ENCODE measurements around the gene KIF3C. TPM values are rescaled to one million over a fixed set of nuclear protein-coding genes. Genes with fewer than 3 reads are reported as not detected.
A peak's percentile ranks its signal among the peaks of the same experiment; 100 is the strongest.

The KIF3C gene
- total and polyA plus RNA-seq, 2 experiments from 2014 or later: 5.4 to 5.6 TPM

DNA sequence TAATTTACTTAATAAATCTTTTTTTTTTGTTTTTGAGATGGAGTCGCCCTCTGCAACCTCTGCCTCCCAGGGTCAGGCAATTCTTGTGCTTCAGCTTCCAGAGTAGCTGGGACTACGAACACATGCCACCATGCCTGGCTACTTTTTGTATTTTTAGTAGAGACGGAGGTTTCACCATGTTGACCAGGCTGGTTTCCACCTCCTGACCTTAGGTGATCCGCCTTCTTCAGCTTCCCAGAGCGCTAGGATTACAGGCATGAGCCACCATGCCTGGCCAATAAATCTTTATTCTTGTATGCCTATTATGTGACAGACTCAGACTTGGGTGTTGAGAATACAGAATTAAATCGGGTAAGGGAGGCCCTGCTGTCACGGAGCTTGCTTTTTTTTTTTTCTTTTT lies 87.3 kb downstream of the KIF3C start:
- Histone ChIP-seq H3K4me1 (ENCODE audit: low read depth) (no peaks in the 10 kb centered on the region), H3K36me3 (no peaks in the 10 kb centered on the region), H3K27me3 (no peaks in the 10 kb centered on the region), H3K4me3 (no peak overlapping the region), H3K9me3 (ENCODE audit: low read depth) (no peaks in the 10 kb centered on the region), H3K27ac (no peak overlapping the region)
- TF ChIP-seq, protein P1, sequence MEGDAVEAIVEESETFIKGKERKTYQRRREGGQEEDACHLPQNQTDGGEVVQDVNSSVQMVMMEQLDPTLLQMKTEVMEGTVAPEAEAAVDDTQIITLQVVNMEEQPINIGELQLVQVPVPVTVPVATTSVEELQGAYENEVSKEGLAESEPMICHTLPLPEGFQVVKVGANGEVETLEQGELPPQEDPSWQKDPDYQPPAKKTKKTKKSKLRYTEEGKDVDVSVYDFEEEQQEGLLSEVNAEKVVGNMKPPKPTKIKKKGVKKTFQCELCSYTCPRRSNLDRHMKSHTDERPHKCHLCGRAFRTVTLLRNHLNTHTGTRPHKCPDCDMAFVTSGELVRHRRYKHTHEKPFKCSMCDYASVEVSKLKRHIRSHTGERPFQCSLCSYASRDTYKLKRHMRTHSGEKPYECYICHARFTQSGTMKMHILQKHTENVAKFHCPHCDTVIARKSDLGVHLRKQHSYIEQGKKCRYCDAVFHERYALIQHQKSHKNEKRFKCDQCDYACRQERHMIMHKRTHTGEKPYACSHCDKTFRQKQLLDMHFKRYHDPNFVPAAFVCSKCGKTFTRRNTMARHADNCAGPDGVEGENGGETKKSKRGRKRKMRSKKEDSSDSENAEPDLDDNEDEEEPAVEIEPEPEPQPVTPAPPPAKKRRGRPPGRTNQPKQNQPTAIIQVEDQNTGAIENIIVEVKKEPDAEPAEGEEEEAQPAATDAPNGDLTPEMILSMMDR (IDR thresholded peaks at IDR 0.05; ENCODE audit: low read depth, low read length): no peak
- DNase-seq (ENCODE audit: low read depth in 1 of 2, low spot score in 1 of 2): no peak

- Histone ChIP-seq H3K4me1 (ENCODE audit: low read depth) (no peaks in the 10 kb centered on the region), H3K4me3 (no peak overlapping the region), H3K9me3 (ENCODE audit: low read depth) (no peaks in the 10 kb centered on the region), H3K27ac (no peak overlapping the region), H3K36me3 (no peaks in the 10 kb centered on the region), H3K27me3 (no peaks in the 10 kb centered on the region)
- TF ChIP-seq, protein P1 (IDR thresholded peaks at IDR 0.05; ENCODE audit: low read depth, low read length): no peak
- peak in 1 of 2 donors; percentile 77 for DNase-seq (ENCODE audit: low read depth in 1 of 2, low spot score in 1 of 2)
Measured at GRCh38 chr2:25894135-25894830, 88.0 kb downstream of the KIF3C start.

- TF ChIP-seq, protein P1 (IDR thresholded peaks at IDR 0.05; ENCODE audit: low read depth, low read length): no peak
- H3K4me1 ChIP-seq (ENCODE audit: low read depth): no peaks in the 10 kb centered on the region
- no peak overlapping the region for H3K27ac ChIP-seq
- H3K27me3 ChIP-seq: no peaks in the 10 kb centered on the region
- no peaks in the 10 kb centered on the region for H3K36me3 ChIP-seq
- no peak overlapping the region for H3K4me3 ChIP-seq
- no peak for DNase-seq (ENCODE audit: low read depth in 1 of 2, low spot score in 1 of 2)
- H3K9me3 ChIP-seq (ENCODE audit: low read depth): no peaks in the 10 kb centered on the region
Measured at GRCh38 chr2:25891672-25892071, 90.6 kb downstream of the KIF3C start.

DNA sequence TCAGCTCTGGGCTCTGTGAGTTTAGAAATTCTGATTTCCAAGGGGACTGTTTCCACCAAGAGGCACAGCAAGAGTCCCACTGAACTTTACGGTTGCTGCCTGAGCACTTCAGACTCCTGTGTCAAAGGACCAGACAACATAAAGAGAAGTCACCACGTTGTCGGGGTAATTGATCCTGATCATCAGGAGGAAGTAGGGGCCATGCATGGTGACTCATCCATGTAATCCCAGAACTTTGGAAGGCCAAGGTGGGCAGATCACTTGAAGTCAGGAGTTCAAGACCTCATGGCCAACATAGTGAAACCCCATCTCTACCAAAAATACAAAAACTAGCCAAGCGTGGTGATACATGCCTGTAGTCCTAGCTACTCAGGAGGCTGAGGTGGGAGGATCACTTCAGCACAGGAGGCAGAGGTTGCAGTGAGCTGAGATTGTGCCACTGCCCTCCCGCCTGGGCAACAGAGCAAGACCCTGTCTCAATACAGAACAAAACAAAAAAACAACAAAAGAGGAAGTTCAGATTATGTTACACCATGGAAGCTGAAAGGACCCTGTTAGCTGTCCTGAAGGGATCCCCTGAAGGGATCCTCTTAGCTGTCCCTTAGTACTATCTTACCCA lies 94.6 kb downstream of the KIF3C start:
- no peak for DNase-seq (ENCODE audit: low read depth in 1 of 2, low spot score in 1 of 2)
- Histone ChIP-seq H3K9me3 (ENCODE audit: low read depth) (no peaks in the 10 kb centered on the region), H3K27ac (no peak overlapping the region), H3K4me3 (no peak overlapping the region), H3K4me1 (ENCODE audit: low read depth) (no peaks in the 10 kb centered on the region), H3K36me3 (no peaks in the 10 kb centered on the region), H3K27me3 (peaks cover 13% of the 10 kb centered on the region)
- TF ChIP-seq, protein P1 (IDR thresholded peaks at IDR 0.05; ENCODE audit: low read depth, low read length): no peak

DNA sequence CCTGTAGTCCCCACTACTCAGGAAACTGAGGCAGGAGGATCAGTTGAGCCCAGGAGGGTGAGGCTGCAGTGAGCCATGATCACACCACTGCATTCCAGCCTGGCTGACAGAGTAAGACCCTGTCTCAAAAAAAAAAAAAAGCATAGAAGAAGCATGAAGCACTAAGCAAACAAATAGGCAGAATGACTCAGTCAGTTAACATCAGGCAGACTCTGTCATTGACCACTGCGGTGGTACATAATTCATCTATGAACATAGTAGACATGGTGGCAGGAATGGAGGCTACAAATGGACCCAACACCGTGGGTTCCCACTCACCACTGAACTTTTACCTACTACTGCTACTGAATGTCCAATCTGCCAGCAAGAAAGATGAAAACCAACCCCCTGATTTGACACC lies 96.4 kb downstream of the KIF3C start:
- TF ChIP-seq, protein P1 (IDR thresholded peaks at IDR 0.05; ENCODE audit: low read depth, low read length): no peak
- no peaks in the 10 kb centered on the region for H3K36me3 ChIP-seq
- no peak for DNase-seq (ENCODE audit: low read depth in 1 of 2, low spot score in 1 of 2)
- no peaks in the 10 kb centered on the region for H3K4me1 ChIP-seq (ENCODE audit: low read depth)
- no peaks in the 10 kb centered on the region for H3K9me3 ChIP-seq (ENCODE audit: low read depth)
- H3K27ac ChIP-seq: no peak overlapping the region
- H3K27me3 ChIP-seq: peaks cover 19% of the 10 kb centered on the region
- no peak overlapping the region for H3K4me3 ChIP-seq
